Melanocyte of skin (primary cell): ENCODE data around the gene TTC27. TPM values are rescaled to one million over a fixed set of nuclear protein-coding genes. Genes with fewer than 3 reads are reported as not detected.

ENCODE experiments used
- small RNA-seq, 2 donors: library from RNA; depleted of rRNA; stranded (forward); fragments of <200 nt; gene quantifications; one replicate each; pipeline ENCODE3, GENCODE V24; 2012
- total RNA-seq, 2 donors: library from RNA; depleted of rRNA; stranded (reverse); fragments of >200 nt; gene quantifications; 2 replicates each; pipeline ENCODE4 v1.2.3, GENCODE V29; 2012

The TTC27 gene
- total RNA-seq = 10 to 100 TPM; 21.6 to 24.1 TPM

GRCh38 chr2:32627814-32628579 is at the start of gene TTC27:
Gene TTC27 (plus strand): TSS chr2:32628050. CDS start chr2:32628293, 243 bp downstream.

Small RNAs within 50 kb of the gene (small RNA-seq; reads per million reads assigned to genes)
- gene MIR4765 = 0 reads per million in 2 donors
